ENCODE measurements around the gene IGLL5. TPM values are rescaled to one million over a fixed set of nuclear protein-coding genes. Genes with fewer than 3 reads are reported as not detected.

IGLL5 gene
- total RNA-seq, 1 donor from 2014 or later: not detected

DNA sequence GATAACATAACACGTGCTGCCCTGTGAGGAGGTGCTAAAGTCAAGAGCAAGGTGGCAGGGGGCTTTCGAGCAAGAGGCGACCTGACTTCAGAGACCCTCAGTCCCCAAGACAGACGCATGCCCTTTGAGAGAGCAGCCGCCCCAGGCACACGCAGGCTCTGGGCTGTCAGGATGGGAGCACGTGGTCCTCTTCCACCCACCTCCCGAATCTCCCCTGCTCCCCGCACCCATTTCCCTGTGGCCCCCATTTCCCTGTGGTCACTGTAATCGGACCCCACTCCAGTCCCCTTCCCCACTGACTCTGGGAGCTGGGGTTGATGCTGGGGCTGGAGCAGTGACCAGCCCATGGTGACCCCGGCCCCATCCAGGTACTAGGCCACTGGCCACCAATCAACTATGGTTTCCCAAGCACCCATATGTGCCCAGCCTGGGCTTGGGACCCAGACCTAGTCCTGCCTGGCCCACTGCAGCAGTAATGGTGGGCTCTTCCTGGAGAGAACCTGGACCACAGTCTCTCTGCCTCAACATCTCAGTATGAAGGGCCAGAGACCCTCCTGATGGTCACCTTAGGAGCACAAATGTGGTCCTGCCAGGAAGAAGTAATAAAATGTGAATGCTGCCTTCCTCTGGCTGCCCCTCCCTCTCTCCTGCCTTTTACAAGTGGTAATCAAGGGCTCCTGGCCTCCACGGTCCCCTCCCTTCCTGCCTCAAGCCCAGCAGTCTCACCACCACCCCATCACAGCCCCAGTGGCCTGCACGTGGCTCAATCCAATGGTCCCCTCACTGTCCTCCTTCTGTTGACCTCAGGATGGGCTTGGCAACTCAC, 39.0 kb downstream of the IGLL5 start:
- Mint-ChIP-seq H3K36me3 (ENCODE audit: unreplicated experiment) (no peaks in the 10 kb centered on the region), H3K27ac (ENCODE audit: unreplicated experiment) (no peak overlapping the region), H3K4me1 (ENCODE audit: unreplicated experiment) (no peaks in the 10 kb centered on the region), H3K27me3 (ENCODE audit: unreplicated experiment) (peaks cover 3% of the 10 kb centered on the region), H3K4me3 (ENCODE audit: unreplicated experiment) (no peak overlapping the region), H3K9me3 (ENCODE audit: unreplicated experiment) (no peaks in the 10 kb centered on the region)
- TF ChIP-seq, protein P1, sequence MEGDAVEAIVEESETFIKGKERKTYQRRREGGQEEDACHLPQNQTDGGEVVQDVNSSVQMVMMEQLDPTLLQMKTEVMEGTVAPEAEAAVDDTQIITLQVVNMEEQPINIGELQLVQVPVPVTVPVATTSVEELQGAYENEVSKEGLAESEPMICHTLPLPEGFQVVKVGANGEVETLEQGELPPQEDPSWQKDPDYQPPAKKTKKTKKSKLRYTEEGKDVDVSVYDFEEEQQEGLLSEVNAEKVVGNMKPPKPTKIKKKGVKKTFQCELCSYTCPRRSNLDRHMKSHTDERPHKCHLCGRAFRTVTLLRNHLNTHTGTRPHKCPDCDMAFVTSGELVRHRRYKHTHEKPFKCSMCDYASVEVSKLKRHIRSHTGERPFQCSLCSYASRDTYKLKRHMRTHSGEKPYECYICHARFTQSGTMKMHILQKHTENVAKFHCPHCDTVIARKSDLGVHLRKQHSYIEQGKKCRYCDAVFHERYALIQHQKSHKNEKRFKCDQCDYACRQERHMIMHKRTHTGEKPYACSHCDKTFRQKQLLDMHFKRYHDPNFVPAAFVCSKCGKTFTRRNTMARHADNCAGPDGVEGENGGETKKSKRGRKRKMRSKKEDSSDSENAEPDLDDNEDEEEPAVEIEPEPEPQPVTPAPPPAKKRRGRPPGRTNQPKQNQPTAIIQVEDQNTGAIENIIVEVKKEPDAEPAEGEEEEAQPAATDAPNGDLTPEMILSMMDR (IDR thresholded peaks at IDR 0.05): no peak
- no peak for DNase-seq (ENCODE audit: extremely low spot score, unreplicated experiment)

DNA sequence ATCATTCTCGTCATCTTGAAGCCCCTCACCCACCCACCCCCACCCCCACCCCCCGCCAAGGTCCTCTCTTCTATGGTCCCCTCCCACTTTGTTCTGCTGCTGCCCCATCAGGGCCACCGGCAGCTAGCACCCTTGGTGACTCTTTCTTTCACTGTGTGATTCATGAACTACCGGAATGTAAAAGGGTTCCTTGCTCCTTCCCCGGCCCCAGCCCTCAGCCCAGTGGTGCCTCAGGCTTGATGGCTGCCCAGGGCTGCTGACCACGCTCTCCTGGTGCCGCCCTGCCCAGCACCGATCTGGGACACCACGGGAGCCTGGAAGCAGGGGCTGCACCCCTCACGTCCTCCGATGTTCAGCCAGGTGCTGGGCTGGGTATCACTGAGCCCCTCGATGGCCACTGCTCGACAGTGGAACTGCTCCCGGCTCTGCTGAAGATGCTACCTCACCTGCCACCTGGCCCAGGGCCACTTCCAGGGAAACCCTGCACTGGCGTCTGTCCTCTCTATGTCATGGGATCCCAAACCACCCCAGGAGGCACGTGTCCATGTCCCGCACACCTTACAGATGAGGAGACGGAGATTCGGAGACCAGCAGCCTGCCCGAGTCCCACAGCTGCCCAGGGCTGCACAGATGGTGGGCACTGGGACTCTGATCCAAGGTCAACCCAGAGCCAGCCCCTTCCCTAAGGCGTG, 39.7 kb downstream of the IGLL5 start:
- no peak for DNase-seq (ENCODE audit: extremely low spot score, unreplicated experiment)
- Mint-ChIP-seq H3K4me3 (ENCODE audit: unreplicated experiment) (no peak overlapping the region), H3K4me1 (ENCODE audit: unreplicated experiment) (no peaks in the 10 kb centered on the region), H3K36me3 (ENCODE audit: unreplicated experiment) (no peaks in the 10 kb centered on the region), H3K27ac (ENCODE audit: unreplicated experiment) (no peak overlapping the region), H3K9me3 (ENCODE audit: unreplicated experiment) (no peaks in the 10 kb centered on the region), H3K27me3 (ENCODE audit: unreplicated experiment) (peaks cover 3% of the 10 kb centered on the region)
- TF ChIP-seq, protein P1 (IDR thresholded peaks at IDR 0.05): no peak

DNA sequence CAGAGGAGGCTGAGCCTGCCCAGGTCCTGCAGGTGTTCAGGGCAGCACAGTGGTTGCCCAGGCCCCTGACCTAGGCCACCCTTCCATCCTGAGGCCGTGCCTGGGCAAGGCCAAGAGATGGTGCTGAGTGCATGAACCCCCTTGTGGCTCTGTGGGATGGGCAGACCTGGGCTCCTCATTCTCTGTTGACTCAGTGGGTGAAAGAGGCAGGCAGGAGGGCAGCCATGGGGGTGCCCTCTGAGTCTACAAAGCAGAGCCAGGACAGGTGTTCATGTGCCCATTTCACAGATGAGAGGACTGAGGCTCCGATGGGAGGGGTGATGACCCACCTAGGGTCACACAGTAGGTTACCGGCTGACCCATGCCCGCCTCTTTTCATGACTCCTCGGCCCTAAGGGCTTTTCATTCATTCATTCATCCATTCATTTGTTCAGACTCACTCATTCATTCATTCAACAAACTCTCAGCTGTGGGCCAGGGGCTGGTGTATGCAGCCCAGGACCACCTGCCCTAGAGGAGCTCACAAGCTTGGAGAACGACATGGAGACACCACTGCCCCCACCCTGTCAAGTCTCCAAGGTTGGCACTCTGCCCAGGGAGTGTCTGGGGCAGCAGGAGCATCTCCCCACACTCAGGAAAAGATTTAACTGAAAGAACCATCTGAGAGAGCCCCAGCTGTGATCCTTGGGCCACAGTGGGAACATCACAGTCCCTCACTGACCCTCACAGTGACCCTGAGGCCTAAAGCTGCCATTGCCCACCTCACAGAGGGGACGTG, 40.5 kb downstream of the IGLL5 start:
- H3K4me1 Mint-ChIP-seq (ENCODE audit: unreplicated experiment): no peaks in the 10 kb centered on the region
- H3K27me3 Mint-ChIP-seq (ENCODE audit: unreplicated experiment): peaks cover 3% of the 10 kb centered on the region
- TF ChIP-seq, protein P1 (IDR thresholded peaks at IDR 0.05): no peak
- H3K27ac Mint-ChIP-seq (ENCODE audit: unreplicated experiment): no peak overlapping the region
- no peak overlapping the region for H3K4me3 Mint-ChIP-seq (ENCODE audit: unreplicated experiment)
- no peaks in the 10 kb centered on the region for H3K9me3 Mint-ChIP-seq (ENCODE audit: unreplicated experiment)
- DNase-seq (ENCODE audit: extremely low spot score, unreplicated experiment): no peak
- H3K36me3 Mint-ChIP-seq (ENCODE audit: unreplicated experiment): no peaks in the 10 kb centered on the region

DNA sequence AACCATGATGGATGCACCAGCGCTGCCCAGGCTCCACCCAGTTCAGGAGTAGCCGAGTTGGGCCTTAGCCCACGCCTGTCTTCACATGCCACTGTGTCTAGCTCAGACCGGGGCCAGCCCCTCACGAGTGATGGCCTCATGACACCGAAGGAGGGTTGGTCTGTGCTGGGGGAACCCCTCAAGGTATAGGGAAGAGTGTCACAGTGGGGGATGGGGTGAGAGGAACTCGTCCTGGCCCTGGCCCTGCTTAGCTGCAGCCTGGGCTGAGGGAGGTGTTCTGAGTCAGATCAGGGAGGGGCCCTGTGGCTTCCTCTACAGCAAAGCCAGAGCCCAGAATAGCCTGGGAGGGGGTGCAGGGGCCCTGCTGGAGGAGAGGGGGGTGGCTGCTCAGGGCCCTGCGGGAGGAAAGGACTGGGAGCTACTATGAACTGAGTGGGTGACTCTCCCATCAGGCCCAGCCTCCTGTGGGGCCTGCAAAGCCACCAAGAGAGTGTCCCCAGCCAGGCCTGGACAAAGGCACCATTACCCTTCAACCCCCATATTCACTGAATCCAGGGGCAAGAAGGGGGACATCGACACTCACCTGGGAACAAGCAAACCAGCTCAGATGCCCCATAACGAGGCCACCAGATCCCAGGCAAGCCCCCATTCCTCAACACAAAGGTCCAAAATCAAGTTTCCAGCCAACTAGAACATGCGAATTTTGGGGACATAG, 41.2 kb downstream of the IGLL5 start:
- TF ChIP-seq, protein P1 (IDR thresholded peaks at IDR 0.05): no peak
- Mint-ChIP-seq H3K4me3 (ENCODE audit: unreplicated experiment) (no peak overlapping the region), H3K36me3 (ENCODE audit: unreplicated experiment) (no peaks in the 10 kb centered on the region), H3K4me1 (ENCODE audit: unreplicated experiment) (no peaks in the 10 kb centered on the region), H3K27ac (ENCODE audit: unreplicated experiment) (no peak overlapping the region), H3K27me3 (ENCODE audit: unreplicated experiment) (peaks cover 3% of the 10 kb centered on the region), H3K9me3 (ENCODE audit: unreplicated experiment) (no peaks in the 10 kb centered on the region)
- DNase-seq (ENCODE audit: extremely low spot score, unreplicated experiment): no peak

Data from osteocyte (in vitro differentiated cells).